HUES64 (cell line): Measurements from ENCODE around the gene RALA.
"Not testable (repeated sequence)": the region's sequence is repeated elsewhere in the genome, so short reads cannot be mapped to it uniquely, and the experiment has no call there.

Experiments used
- H3K27ac ChIP-seq: 2 replicates; pipeline ENCODE4 v1.7.0; 2013; ENCODE audit warnings: low read depth, low read length, inconsistent platforms
- H3K27me3 ChIP-seq: 2 replicates; pipeline ENCODE4 v1.6.1; 2013; ENCODE audit warnings: mild to moderate bottlenecking, low read length; ENCODE audit not compliant: insufficient read depth
- H3K36me3 ChIP-seq: 2 replicates; pipeline ENCODE4 v1.6.1; 2013; ENCODE audit warnings: mild to moderate bottlenecking, low read length; ENCODE audit not compliant: insufficient read depth
- H3K4me1 ChIP-seq: 2 replicates; pipeline ENCODE4 v1.6.1; 2013; ENCODE audit warnings: mild to moderate bottlenecking, low read length, moderate library complexity; ENCODE audit not compliant: insufficient read depth
- H3K4me3 ChIP-seq: 2 replicates; pipeline ENCODE4 v1.5.1; 2013; ENCODE audit warnings: mild to moderate bottlenecking, low read length, moderate library complexity
- H3K9ac ChIP-seq: 2 replicates; pipeline ENCODE4 v1.6.1; 2013; ENCODE audit warnings: mild to moderate bottlenecking, low read depth, low read length
- H3K9me3 ChIP-seq: 2 replicates; pipeline ENCODE4 v1.6.1; 2013; ENCODE audit warnings: low read depth, low read length; ENCODE audit not compliant: insufficient read depth
- WGBS: fragments of 150-250, 120-280 bp; methylation state at CpG from one replicate; pipeline ENCODE4 v1.1.7; 2013; ENCODE audit warnings: missing lambda C conversion rate; 5-methylcytosine and 5-hydroxymethylcytosine counted together

The RALA gene

DNA sequence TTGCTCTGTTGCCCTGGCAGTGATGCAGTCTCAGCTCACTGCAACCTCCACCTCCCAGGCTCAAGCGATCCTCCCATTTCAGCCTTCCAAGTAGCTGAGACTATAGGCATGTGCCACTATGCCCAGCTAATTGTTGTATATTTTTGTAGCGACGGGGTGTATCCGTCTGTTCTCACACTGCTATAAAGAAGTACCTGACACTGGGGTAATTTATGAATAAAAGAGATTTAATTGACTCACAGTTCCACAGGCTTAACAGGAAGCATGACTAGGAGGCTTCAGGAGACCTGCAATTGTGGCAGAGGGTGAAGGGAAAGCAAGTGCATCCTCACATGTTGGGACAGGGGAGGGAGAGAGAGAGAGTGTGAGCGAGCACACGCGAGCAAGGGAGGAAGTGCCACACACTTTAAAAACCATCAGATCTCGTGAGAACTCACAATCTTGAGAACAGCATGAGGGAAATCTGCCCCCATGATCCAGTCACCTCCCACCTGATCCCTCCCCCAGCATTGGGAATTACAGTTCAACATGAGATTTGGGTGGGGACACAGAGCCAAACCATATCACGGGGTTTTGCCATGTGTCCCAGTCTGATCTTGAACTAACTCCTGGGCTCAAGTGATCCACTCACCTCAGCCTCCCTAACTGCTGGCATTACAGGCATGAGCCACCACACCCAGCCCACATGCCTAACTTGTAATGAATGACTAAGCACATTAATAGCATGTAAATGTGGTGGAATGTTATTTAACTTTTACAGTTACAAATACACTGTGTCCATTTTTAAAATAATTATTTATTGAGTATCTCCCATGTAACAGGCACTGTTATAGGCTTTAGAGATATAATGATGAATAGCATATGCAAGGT lies 65.5 kb downstream of the RALA start:
- Histone ChIP-seq H3K27me3 (no peaks in the 10 kb centered on the region), H3K4me3 (no peak overlapping the region), H3K27ac (no peak overlapping the region), H3K9me3 (no peaks in the 10 kb centered on the region), H3K4me1 (peaks cover 7% of the 10 kb centered on the region; the same call in 1 of the 2 replicates), H3K9ac (no peak overlapping the region), H3K36me3 (peaks cover 51% of the 10 kb centered on the region)
- 90% methylated on average over 9 of the region's 9 CpGs for WGBS

DNA sequence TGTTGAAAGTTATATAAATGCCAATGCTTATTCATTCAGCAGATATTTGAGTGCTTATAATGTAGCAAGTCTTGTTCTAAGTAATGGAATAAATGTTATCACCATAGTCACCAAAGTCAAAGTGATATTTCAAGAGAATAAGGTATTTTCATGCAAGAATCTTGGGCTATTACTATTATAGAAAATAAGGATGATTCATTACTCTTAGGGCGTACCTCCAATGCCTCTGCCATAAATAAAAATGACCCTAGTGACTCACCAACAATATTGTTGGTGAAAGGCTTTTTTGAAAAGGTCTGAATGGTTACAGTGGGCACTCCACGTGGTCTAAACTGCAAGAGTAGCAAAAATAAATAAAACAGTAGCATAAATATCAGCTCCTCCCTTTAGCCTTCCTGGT lies 68.4 kb downstream of the RALA start:
- no peak overlapping the region for H3K27ac ChIP-seq
- H3K9ac ChIP-seq: no peak overlapping the region
- WGBS: 95% methylated on average over 1 of the region's 2 CpGs
- H3K27me3 ChIP-seq: no peaks in the 10 kb centered on the region
- no peaks in the 10 kb centered on the region for H3K4me1 ChIP-seq
- H3K4me3 ChIP-seq: no peak overlapping the region
- H3K9me3 ChIP-seq: no peaks in the 10 kb centered on the region
- peaks cover 75% of the 10 kb centered on the region for H3K36me3 ChIP-seq

DNA sequence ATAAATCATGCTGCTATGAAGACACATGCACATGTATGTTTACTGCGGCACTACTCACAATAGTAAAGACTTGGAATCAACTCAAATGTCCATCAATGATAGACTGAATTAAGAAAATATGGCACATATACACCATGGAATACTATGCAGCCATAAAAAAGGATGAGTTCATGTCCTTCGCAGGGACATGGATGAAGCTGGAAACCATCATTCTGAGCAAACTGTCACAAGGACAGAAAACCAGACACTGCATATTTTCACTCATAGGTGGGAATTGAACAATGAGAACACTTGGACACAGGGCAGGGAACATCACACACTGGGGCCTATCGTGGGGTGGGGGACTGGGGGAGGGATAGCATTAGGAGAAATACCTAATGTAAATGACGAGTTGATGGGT lies 69.7 kb downstream of the RALA start:
- WGBS: 94% methylated on average over 4 of the region's 4 CpGs
- H3K27me3 ChIP-seq, H3K27ac ChIP-seq, H3K9me3 ChIP-seq, H3K4me1 ChIP-seq, H3K4me3 ChIP-seq, H3K9ac ChIP-seq: not testable (repeated sequence)
- peaks cover 83% of the 10 kb centered on the region for H3K36me3 ChIP-seq

DNA sequence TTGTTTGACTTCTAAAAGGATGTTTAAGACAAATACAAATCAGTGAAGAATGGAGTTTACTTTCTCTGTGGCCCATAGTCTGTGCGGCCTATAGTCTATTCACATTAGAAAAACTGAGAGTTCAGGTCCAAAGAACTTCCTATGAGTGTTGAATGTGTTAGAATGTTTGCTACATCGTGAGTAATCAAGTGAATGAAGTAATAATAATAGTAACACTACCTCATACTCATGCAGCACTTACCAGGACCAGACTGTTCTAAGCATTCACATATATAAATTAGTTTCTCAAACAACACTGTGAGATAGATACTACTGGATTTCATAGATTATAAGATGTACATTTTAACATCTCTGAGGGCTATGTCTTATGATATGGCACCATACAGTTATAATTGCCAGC lies 70.4 kb downstream of the RALA start:
- H3K9ac ChIP-seq: no peak overlapping the region
- H3K9me3 ChIP-seq: no peaks in the 10 kb centered on the region
- no peaks in the 10 kb centered on the region for H3K4me1 ChIP-seq
- 100% methylated on average over 1 of the region's 2 CpGs for WGBS
- no peak overlapping the region for H3K27ac ChIP-seq
- H3K36me3 ChIP-seq: peaks cover 90% of the 10 kb centered on the region
- H3K4me3 ChIP-seq: no peak overlapping the region
- no peaks in the 10 kb centered on the region for H3K27me3 ChIP-seq

DNA sequence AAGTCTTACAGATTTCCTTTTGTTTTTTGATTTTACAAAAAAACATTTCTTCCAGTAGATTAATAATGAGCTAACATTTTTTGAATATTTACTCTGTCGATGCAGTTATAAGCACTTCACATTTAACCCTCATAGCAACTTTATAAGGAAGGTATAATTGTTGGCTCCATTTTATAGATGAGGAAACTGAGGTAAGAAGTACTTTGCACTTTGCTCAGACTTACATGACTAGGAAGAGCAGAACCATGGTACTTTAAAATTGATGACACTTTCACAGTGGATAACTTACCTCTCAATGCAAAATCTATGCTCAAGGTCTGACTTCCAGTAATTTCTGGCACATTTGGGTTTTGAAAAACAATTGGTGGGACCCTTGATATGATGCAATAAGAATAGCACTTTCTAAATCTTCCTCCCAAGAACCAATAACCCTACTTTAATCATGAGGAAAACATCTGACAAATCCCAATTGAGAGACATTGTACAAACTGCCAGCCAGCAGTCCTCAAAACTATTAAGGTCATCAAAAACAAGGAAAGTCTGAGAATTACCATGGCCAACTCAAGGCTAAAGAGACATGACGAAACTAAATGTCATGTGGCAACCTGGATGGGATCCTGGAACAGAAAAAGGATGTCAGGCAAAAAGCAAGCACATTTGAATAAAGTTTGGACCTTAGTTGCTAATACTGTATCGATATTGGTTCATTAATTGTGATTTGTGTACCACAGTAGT lies 72.6 kb downstream of the RALA start:
- Histone ChIP-seq H3K36me3 (peaks cover 88% of the 10 kb centered on the region), H3K9ac (no peak overlapping the region), H3K27me3 (no peaks in the 10 kb centered on the region), H3K4me3 (no peak overlapping the region), H3K4me1 (no peaks in the 10 kb centered on the region), H3K9me3 (no peaks in the 10 kb centered on the region), H3K27ac (no peak overlapping the region)
- 96% methylated on average over 2 of the region's 3 CpGs for WGBS

DNA sequence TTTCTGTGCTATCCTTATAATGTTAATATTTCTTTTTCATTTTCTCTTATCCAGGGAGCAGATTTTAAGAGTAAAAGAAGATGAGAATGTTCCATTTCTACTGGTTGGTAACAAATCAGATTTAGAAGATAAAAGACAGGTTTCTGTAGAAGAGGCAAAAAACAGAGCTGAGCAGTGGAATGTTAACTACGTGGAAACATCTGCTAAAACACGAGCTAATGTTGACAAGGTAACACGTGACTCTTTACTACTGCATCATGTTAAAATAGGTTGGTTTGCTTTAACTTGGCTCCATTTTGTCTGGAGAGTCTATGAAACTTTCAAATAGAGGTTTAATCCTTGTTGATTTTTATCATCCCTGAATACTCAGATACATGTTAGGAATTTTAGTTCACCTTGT lies 73.3 kb downstream of the RALA start:
- Histone ChIP-seq H3K36me3 (peaks cover 85% of the 10 kb centered on the region), H3K27ac (no peak overlapping the region), H3K4me1 (no peaks in the 10 kb centered on the region), H3K4me3 (no peak overlapping the region), H3K9me3 (no peaks in the 10 kb centered on the region), H3K27me3 (no peaks in the 10 kb centered on the region), H3K9ac (no peak overlapping the region)
- WGBS: 93% methylated on average over 3 of the region's 3 CpGs

DNA sequence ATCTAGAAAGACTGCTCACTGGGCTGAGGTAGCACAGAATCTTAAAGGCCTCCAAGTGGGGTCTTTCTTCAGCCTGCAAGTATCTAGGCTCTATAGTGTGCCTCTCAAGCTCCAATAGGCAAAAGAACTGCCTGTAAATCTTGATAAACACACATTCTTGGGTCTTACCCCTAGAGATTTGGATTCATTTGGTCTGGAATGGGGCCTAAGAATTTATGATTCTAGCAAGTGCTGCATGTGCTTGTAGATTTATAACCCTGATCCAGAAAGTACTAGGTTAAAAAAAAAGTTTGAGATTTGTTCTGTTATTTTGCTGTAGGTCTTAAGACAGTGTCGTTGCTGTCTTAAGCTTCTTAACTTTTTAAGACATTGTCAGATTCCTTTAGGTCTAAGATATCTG lies 74.1 kb downstream of the RALA start:
- Histone ChIP-seq H3K9ac (no peak overlapping the region), H3K36me3 (peaks cover 79% of the 10 kb centered on the region), H3K4me1 (no peaks in the 10 kb centered on the region), H3K27me3 (no peaks in the 10 kb centered on the region), H3K9me3 (no peaks in the 10 kb centered on the region), H3K27ac (no peak overlapping the region), H3K4me3 (no peak overlapping the region)
- WGBS: 100% methylated on average over 1 of the region's 1 CpG

DNA sequence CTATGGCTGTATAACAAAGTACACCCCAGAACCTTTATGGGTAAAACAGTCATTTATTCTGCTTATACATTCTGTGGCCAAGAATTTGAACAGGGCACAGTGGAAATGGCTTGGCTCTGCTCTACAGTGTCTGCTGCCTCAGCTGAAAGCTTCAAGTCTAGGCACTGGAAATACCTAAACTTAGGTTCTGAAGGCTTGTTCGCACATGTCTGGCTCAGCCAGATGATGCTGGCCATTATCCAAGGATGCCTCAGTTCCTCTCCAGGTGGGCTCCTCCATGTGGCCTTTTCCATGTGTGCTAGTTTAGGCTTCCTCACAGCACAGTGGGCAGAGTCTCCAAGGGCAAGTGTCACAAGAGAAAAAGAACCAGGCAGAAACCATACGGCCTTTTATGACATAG lies 76.8 kb downstream of the RALA start:
- H3K4me3 ChIP-seq: no peak overlapping the region
- 90% methylated on average over 2 of the region's 2 CpGs for WGBS
- H3K27me3 ChIP-seq: no peaks in the 10 kb centered on the region
- H3K27ac ChIP-seq: no peak overlapping the region
- H3K4me1 ChIP-seq: no peaks in the 10 kb centered on the region
- H3K9ac ChIP-seq: no peak overlapping the region
- peaks cover 62% of the 10 kb centered on the region for H3K36me3 ChIP-seq
- H3K9me3 ChIP-seq: no peaks in the 10 kb centered on the region

DNA sequence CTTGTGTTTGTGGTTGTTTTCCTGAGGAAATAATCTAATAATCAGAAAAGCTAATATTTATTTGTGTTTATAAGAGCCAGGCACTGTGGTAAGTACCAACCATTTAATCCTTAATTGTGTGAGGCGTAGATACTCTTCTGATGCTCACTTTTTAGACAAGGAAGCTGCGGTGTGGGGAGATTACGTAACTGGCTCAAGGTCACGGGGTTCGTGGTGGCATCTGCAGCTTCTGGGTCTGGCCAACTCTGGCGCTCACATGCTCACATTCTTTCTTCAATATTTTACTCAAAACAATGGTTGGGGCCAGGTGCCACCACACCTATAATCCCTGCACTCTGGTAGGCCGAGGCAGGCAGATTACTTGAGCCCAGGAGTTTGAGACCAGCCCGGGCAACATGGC lies 77.6 kb downstream of the RALA start:
- 94% methylated on average over 8 of the region's 8 CpGs for WGBS
- Histone ChIP-seq H3K9ac (no peak overlapping the region), H3K4me3 (no peak overlapping the region), H3K4me1 (no peaks in the 10 kb centered on the region), H3K9me3 (no peaks in the 10 kb centered on the region), H3K36me3 (peaks cover 57% of the 10 kb centered on the region), H3K27me3 (no peaks in the 10 kb centered on the region), H3K27ac (no peak overlapping the region)

DNA sequence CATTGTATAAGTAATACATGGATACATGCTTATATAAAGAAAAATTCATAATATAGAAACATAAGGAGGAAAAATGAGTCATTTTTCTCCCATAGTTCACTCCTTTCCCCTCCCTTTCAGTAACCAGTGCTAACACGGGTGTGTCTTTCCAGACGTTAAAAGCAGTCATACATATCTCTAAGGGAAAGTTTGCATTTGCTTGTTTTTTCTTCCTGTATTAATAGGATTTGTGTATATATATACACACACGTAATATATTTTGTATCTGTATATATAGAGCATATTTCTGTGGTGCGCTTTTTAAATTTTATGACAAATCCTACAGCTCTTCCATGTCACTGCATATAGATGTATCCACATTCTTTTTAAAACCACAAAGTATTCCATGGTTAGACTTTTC lies 78.8 kb downstream of the RALA start:
- H3K27ac ChIP-seq: no peak overlapping the region
- no peak overlapping the region for H3K4me3 ChIP-seq
- no peaks in the 10 kb centered on the region for H3K27me3 ChIP-seq
- H3K9ac ChIP-seq: no peak overlapping the region
- peaks cover 53% of the 10 kb centered on the region for H3K36me3 ChIP-seq
- H3K4me1 ChIP-seq: no peaks in the 10 kb centered on the region
- 100% methylated on average over 1 of the region's 4 CpGs for WGBS
- no peaks in the 10 kb centered on the region for H3K9me3 ChIP-seq

DNA sequence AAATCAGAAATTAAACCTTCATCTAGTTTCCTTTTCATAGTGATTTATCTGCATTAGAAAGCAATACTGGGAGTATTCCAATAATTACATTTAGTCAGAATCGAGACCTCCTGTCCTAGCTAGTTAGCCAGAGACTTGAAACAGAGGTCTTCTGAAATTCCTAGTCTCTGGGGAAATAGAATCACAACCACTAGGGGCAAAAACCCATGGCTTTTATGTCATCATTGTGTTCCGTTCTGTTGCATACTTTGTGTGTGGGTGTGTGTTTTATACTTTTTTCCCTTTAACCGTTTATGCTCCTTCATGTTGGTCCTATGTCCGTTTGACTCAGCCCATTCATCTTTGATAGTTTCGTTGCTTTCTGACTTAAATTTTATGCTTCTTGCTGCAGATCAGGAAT lies 79.8 kb downstream of the RALA start:
- H3K4me3 ChIP-seq: no peak overlapping the region
- H3K36me3 ChIP-seq: peaks cover 43% of the 10 kb centered on the region
- 93% methylated on average over 5 of the region's 5 CpGs for WGBS

More for the DNA sequence above, 79.8 kb downstream of the RALA start:
- Histone ChIP-seq H3K9ac (no peak overlapping the region), H3K9me3 (no peaks in the 10 kb centered on the region), H3K27ac (no peak overlapping the region), H3K4me1 (no peaks in the 10 kb centered on the region), H3K27me3 (no peaks in the 10 kb centered on the region)
